ENCODE results near the gene PLA2G15. TPM values are rescaled to one million over a fixed set of nuclear protein-coding genes. Genes with fewer than 3 reads are reported as not detected.

The PLA2G15 gene
- total RNA-seq, 2 donors from 2014 or later, result 15.7 to 39.5 TPM

DNA sequence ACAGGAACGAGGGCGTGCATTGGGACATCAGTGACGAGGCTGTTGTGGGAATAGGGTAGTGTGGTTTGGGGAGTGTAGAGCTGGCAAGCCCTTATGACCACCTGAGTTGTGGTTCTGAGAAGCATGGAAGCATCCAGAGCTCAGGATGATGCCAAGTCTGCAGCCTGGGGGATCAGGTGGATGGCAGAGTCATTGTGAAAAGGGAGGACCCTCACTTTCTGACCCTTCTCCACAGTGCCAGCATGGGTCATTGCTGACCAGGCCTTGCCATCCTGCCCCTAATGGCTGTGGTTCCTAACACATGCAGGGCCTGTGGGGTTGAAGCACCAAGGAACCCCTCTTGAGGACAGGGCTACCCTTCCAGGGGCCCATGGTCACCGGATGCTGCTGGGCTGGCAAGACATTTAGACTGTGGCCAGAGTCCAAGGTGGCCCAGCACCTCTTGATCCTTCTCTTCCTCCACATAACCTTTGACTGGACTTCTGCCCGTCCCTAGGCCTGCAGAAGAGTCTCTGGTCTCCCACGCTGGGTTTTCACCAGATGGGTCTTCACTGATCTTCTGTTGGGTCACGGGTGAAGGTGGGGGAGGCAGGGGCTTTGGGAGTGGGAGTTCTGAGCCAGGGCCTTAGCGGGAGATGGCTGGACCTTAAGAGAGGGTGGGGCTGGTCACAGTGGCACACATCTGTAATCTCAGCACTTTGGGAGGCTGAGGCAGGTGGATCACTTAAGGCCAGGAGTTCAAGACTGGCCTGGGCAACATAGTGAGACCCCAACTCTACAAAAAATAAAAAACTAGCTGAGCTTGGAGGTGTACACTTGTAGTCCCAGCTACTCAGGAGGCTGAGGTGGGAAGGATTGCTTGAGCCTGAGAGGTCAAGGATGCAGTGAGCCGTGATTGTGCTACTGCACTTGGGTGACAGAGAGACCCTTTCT is 2.0 kb upstream of the PLA2G15 start:
- Histone ChIP-seq H3K9me3 (no peaks in the 10 kb centered on the region), H3K27ac (no peak overlapping the region), H3K4me3 (no peak overlapping the region), H3K27me3 (replicated peaks; ENCODE audit: insufficient read depth) (no peaks in the 10 kb centered on the region), H3K36me3 (no peaks in the 10 kb centered on the region), H3K4me1 (replicated peaks) (peaks cover 6% of the 10 kb centered on the region)
- intact Hi-C loops (cut with DNase I), result loop anchor here (5.0 kb wide), 1 partner anchor 84 kb away; no protein-coding TSS in a partner anchor
- no peak for DNase-seq (ENCODE audit: low spot score)
- no peak for TF ChIP-seq POLR2A (IDR thresholded peaks at IDR 0.05)
- TF ChIP-seq POLR2AphosphoS5 (IDR thresholded peaks at IDR 0.05), result no peak
- TF ChIP-seq, protein P1, sequence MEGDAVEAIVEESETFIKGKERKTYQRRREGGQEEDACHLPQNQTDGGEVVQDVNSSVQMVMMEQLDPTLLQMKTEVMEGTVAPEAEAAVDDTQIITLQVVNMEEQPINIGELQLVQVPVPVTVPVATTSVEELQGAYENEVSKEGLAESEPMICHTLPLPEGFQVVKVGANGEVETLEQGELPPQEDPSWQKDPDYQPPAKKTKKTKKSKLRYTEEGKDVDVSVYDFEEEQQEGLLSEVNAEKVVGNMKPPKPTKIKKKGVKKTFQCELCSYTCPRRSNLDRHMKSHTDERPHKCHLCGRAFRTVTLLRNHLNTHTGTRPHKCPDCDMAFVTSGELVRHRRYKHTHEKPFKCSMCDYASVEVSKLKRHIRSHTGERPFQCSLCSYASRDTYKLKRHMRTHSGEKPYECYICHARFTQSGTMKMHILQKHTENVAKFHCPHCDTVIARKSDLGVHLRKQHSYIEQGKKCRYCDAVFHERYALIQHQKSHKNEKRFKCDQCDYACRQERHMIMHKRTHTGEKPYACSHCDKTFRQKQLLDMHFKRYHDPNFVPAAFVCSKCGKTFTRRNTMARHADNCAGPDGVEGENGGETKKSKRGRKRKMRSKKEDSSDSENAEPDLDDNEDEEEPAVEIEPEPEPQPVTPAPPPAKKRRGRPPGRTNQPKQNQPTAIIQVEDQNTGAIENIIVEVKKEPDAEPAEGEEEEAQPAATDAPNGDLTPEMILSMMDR (IDR thresholded peaks at IDR 0.05), result no peak
- whole genome bisulfite sequencing, result 86% methylated on average over 9 of the region's 9 CpGs

- Histone ChIP-seq H3K27ac (peak overlapping the region; percentile 35 to 47), H3K36me3 (no peaks in the 10 kb centered on the region), H3K4me1 (replicated peaks) (peaks cover 6% of the 10 kb centered on the region), H3K4me3 (peak overlapping the region; percentile 75 to 83), H3K27me3 (replicated peaks; ENCODE audit: insufficient read depth) (no peaks in the 10 kb centered on the region), H3K9me3 (no peaks in the 10 kb centered on the region)
- 5% methylated on average over 20 of the region's 20 CpGs for WGBS
- intact Hi-C loops (cut with DNase I), result loop anchor here (5.0 kb wide), 1 partner anchor 83 kb away; no protein-coding TSS in a partner anchor
- no peak for TF ChIP-seq POLR2A (IDR thresholded peaks at IDR 0.05)
- TF ChIP-seq, protein P1 (IDR thresholded peaks at IDR 0.05), result no peak
- TF ChIP-seq POLR2AphosphoS5 (IDR thresholded peaks at IDR 0.05), result no peak
- DNase-seq (ENCODE audit: low spot score), result no peak
Observed at GRCh38 chr16:68244481-68244902, 681 bp upstream of the PLA2G15 start.

DNA sequence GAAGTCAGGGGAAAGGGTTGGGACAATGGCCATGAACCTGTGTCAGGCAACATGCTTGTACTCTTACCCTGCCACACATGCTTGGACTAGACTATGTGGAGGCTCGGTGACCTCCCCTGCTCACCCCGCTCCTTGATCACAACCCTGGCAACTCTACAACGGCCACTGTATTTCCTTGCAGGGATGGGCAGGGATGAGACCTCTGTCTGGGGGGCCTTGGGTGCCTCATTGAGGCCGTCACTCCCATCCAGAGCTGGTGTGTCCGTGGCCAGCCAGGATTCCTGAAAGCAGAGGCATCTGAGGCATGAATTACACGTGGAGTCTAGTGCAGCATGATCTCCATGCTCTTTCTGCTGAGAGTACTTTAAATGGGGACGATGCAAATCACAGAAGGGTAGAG is 948 bp downstream of the PLA2G15 start:
- H3K36me3 ChIP-seq, result no peaks in the 10 kb centered on the region
- H3K9me3 ChIP-seq, result no peaks in the 10 kb centered on the region
- TF ChIP-seq POLR2A (IDR thresholded peaks at IDR 0.05), result no peak
- TF ChIP-seq, protein P1 (IDR thresholded peaks at IDR 0.05), result no peak
- no peak for TF ChIP-seq POLR2AphosphoS5 (IDR thresholded peaks at IDR 0.05)
- H3K4me1 ChIP-seq (replicated peaks), result peaks cover 6% of the 10 kb centered on the region
- H3K27me3 ChIP-seq (replicated peaks; ENCODE audit: insufficient read depth), result no peaks in the 10 kb centered on the region
- DNase-seq (ENCODE audit: low spot score), result no peak
- 81% methylated on average over 7 of the region's 7 CpGs for WGBS
- H3K27ac ChIP-seq, result no peak overlapping the region
- intact Hi-C loops (cut with DNase I), result no loop called here
- peak overlapping the region in 1 of 2 donors; percentile 83 for H3K4me3 ChIP-seq

DNA sequence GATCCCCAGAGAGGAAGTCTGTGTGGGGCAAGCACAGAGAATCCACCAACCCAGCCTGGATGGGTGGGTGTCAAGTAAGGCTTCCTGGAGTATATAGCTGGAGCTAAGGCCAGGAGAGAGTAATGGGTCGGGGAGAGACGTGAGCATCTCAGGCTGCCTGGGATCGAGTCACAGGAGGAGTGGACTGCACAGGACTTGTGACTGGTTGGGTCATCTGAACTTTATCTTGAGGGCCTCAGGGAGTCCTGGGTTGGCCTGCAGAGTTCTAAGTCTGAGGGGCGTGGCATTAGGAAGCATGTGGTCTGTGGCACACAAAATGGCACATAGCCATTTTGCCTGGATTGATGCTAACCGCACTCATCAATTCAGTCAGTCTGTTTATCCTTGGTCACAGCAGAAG is 1.5 kb downstream of the PLA2G15 start:
- no peak for TF ChIP-seq POLR2AphosphoS5 (IDR thresholded peaks at IDR 0.05)
- TF ChIP-seq POLR2A (IDR thresholded peaks at IDR 0.05), result no peak
- TF ChIP-seq, protein P1 (IDR thresholded peaks at IDR 0.05), result no peak
- no peaks in the 10 kb centered on the region for H3K9me3 ChIP-seq
- peaks cover 6% of the 10 kb centered on the region for H3K4me1 ChIP-seq (replicated peaks)
- no peaks in the 10 kb centered on the region for H3K27me3 ChIP-seq (replicated peaks; ENCODE audit: insufficient read depth)
- intact Hi-C loops (cut with DNase I), result no loop called here
- no peak overlapping the region for H3K4me3 ChIP-seq
- DNase-seq (ENCODE audit: low spot score), result no peak
- 85% methylated on average over 5 of the region's 5 CpGs for WGBS
- no peaks in the 10 kb centered on the region for H3K36me3 ChIP-seq
- H3K27ac ChIP-seq, result no peak overlapping the region
